ENCODE measurements around the gene TYW5.
A peak's percentile ranks its signal among the peaks of the same experiment; 100 is the strongest.

Gene TYW5

GRCh38 chr2:199946836-199947235 is 8.5 kb downstream of the TYW5 start:
- TF ChIP-seq CTCF (IDR thresholded peaks at IDR 0.05; ENCODE audit: low read depth, low read length): no peak
- H3K4me3 ChIP-seq (replicated peaks in 1 of 2; ENCODE audit: low read depth in 2 of 2, low read length in 2 of 2): no peak overlapping the region
- peak in 1 of 2 donors; percentile 12 for DNase-seq (ENCODE audit: low read depth in 2 of 2)

- DNase-seq (ENCODE audit: low read depth in 2 of 2): no peak
- TF ChIP-seq CTCF (IDR thresholded peaks at IDR 0.05; ENCODE audit: low read depth, low read length): no peak
- no peak overlapping the region for H3K4me3 ChIP-seq (replicated peaks in 1 of 2; ENCODE audit: low read depth in 2 of 2, low read length in 2 of 2)
These were observed 9.1 kb downstream of the TYW5 start for GRCh38 chr2:199946196-199946595.

DNA sequence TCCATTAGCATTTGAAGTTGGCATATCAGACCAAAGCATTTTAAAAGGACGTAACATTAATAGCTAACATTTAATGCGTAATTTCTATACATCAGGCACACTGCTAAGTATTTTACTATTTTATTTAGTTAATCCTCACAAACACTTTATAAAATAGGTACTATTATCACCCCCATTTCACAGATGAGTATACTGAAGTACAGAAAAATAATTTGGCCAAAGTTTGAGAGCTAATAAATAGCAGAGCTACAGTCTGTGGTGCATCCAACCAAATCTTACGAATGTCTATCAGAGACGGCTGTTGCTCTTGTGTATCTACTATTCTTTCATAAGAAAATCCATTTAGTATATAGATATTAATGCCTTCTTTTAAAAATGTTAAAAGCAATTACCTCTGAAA is 11.9 kb downstream of the TYW5 start:
- DNase-seq (ENCODE audit: low read depth in 2 of 2): no peak
- TF ChIP-seq CTCF (IDR thresholded peaks at IDR 0.05; ENCODE audit: low read depth, low read length): no peak
- H3K4me3 ChIP-seq (replicated peaks in 1 of 2; ENCODE audit: low read depth in 2 of 2, low read length in 2 of 2): no peak overlapping the region

- DNase-seq (ENCODE audit: low read depth in 2 of 2): peak; percentile 34 to 53
- TF ChIP-seq CTCF (IDR thresholded peaks at IDR 0.05; ENCODE audit: low read depth, low read length): peak; percentile 9
These were observed 14.9 kb downstream of the TYW5 start for GRCh38 chr2:199940373-199940772.

DNA sequence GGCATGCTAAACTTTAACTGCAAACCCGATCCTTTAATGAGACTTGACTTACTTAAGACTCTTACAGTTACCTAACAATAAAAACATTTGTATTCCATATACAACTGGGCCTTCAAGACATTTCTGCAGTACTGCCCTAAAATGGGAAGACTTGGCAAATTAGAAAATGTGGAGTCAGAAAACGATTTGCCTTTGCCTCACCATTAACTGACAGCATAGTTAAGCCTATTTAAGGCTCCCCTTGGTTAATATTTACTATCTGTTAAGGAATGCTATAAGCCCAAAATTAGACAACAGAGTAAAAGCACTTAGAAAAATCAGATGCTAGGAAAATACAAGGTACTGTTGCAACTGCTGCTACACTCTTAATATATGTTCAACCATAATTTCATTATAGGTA is 18.7 kb downstream of the TYW5 start:
- no peak for TF ChIP-seq CTCF (IDR thresholded peaks at IDR 0.05; ENCODE audit: low read depth, low read length)
- H3K4me3 ChIP-seq (replicated peaks in 1 of 2; ENCODE audit: low read depth in 2 of 2, low read length in 2 of 2): no peak overlapping the region
- no peak for DNase-seq (ENCODE audit: low read depth in 2 of 2)

More at GRCh38 chr2:199940373-199940772, 14.9 kb downstream of the TYW5 start:
- H3K4me3 ChIP-seq (replicated peaks in 1 of 2; ENCODE audit: low read depth in 2 of 2, low read length in 2 of 2): no peak overlapping the region

DNA sequence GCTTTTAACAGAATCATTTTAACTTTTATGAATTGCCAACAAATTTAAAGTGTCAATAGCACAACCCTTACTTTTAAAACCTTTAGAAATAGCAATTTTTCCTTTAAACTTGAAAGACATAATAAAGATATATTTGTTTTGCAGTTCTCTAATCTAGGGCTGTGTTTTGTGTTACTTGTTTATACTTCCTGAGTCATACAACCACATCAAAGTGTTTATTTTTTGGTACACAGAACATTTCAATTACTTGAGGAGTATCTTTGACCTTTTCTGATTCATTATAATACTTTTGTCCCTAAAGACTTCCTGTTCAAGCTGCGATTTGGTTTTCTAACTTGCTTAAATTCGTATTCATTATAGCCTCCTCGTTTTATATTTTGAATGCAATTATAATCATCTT is 21.8 kb downstream of the TYW5 start:
- no peak overlapping the region for H3K4me3 ChIP-seq (replicated peaks in 1 of 2; ENCODE audit: low read depth in 2 of 2, low read length in 2 of 2)
- DNase-seq (ENCODE audit: low read depth in 2 of 2): peak in 1 of 2 donors; percentile 28
- no peak for TF ChIP-seq CTCF (IDR thresholded peaks at IDR 0.05; ENCODE audit: low read depth, low read length)

DNA sequence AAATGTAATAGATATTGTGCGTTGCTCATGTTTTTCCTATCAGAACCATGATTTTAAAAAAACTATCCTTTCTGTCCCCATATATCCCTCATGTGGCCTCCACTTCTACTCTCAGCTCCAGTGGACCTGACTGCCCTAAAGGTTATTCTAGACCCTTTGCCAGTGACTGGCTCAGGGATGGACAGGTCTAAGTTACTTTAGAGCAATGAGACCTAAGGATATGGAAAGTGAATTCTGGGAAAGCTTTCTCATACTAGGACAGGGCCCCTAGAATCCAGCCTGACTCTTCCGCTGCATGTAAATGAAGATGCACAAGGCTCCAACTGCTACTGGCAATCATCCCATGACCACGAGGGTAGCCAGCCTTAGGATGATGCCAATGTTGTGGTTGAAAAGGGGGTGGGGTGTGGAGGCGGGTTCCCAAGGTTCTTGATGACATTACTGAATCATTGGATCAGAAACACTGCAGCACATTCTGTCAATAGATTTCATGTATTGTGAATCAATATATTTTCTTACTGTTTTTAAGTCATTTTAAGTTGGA is 22.9 kb downstream of the TYW5 start:
- peak in 1 of 2 donors; percentile 16 for DNase-seq (ENCODE audit: low read depth in 2 of 2)
- H3K4me3 ChIP-seq (replicated peaks in 1 of 2; ENCODE audit: low read depth in 2 of 2, low read length in 2 of 2): no peak overlapping the region

More for the DNA sequence above, 22.9 kb downstream of the TYW5 start:
- no peak for TF ChIP-seq CTCF (IDR thresholded peaks at IDR 0.05; ENCODE audit: low read depth, low read length)
